Gastroesophageal sphincter (tissue), 4 donors: ENCODE data around the gene ERN2. TPM values are rescaled to one million over a fixed set of nuclear protein-coding genes. Genes with fewer than 3 reads are reported as not detected.

Experiments used
- ATAC-seq: fragments of 150-250 bp; one replicate; pipeline ENCODE4 v1.9.1; 2016; ENCODE audit warnings: mild to moderate bottlenecking, moderate library complexity
- H3K27ac ChIP-seq, 4 donors: fragments of 200-600 bp; sonication (generic) in 3 of 4; 1 replicate in 3 of 4; 2 replicates in 1 of 4; pipeline ENCODE4 v1.5.1; 2016 to 2019
- H3K27me3 ChIP-seq: fragments of 200-600 bp; sonication (generic); one replicate; pipeline ENCODE4 v1.5.1; 2019
- H3K36me3 ChIP-seq, 2 donors: fragments of 200-600 bp; sonication (generic); one replicate each; pipeline ENCODE4 v1.5.1; 2019; ENCODE audit warnings: control low read depth in 1 of 2
- H3K4me1 ChIP-seq, 3 donors: fragments of 200-600 bp; sonication (generic); 1 replicate in 2 of 3; 2 replicates in 1 of 3; pipeline ENCODE4 v1.5.1; 2016 to 2019; ENCODE audit warnings: control low read depth in 2 of 3
- H3K4me3 ChIP-seq, 2 donors: fragments of 200-600 bp; sonication (generic); one replicate each; pipeline ENCODE4 v1.5.1; 2019; ENCODE audit warnings: mild to moderate bottlenecking in 1 of 2, moderate library complexity in 1 of 2
- H3K9me3 ChIP-seq, 3 donors: fragments of 200-600 bp; sonication (generic); one replicate each; pipeline ENCODE4 v1.5.1; 2017 to 2019; ENCODE audit warnings: control low read depth in 2 of 3
- EP300 ChIP-seq: sonication (generic); formaldehyde crosslinking; IDR thresholded peaks from one replicate; pipeline ENCODE4 v1.6.1; 2017; ENCODE audit warnings: antibody characterized with exemption, mild to moderate bottlenecking
- POLR2A ChIP-seq, 2 donors: fragments of 450-650 bp; IDR thresholded peaks; one replicate each; pipeline ENCODE4 v1.6.1; 2017; ENCODE audit warnings: antibody characterized with exemption in 2 of 2, mild to moderate bottlenecking in 2 of 2, moderate library complexity in 1 of 2
- POLR2AphosphoS5 ChIP-seq: sonication (generic); formaldehyde crosslinking; IDR thresholded peaks from one replicate; pipeline ENCODE4 v1.6.1; 2017; ENCODE audit warnings: antibody characterized with exemption
- WGBS, 2 donors: methylation state at CpG; one replicate each; pipeline ENCODE4 v1.1.5; 2018; ENCODE audit warnings: low coverage in 1 of 2; 5-methylcytosine and 5-hydroxymethylcytosine counted together
- total RNA-seq, 4 donors: library from RNA; depleted of rRNA; stranded (reverse); fragments of >200 nt; gene quantifications; one replicate each; pipeline ENCODE4 v1.1.0, GENCODE V29; 2016
- TF ChIP-seq, protein P1 (sequence below), 4 experiments: fragments of 200-600 bp in 2 of 4; fragments of 450-650 bp in 2 of 4; sonication (generic) in 1 of 4; IDR thresholded peaks; one replicate each; pipeline ENCODE4 v1.5.1; 2017 to 2019; ENCODE audit warnings: antibody characterized with exemption in 4 of 4, mild to moderate bottlenecking in 2 of 4, moderate library complexity in 2 of 4

ERN2 gene
- total RNA-seq, 4 donors from 2014 or later, result 2.3 TPM; not detected in 3

DNA sequence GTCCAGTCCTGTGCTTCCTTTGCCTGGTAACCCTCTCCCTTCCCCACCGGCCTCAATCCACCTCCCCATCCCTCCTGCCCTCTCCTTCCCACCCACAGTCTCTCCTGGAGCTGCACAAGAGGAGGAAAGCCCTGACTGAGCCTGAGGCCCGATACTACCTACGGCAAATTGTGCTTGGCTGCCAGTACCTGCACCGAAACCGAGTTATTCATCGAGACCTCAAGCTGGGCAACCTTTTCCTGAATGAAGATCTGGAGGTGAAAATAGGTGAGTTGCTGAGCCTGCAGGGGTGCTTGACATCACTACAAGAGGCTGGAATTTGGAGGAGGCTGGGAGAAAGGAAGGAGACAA lies 33.1 kb downstream of the ERN2 start:
- no peak for ATAC-seq
- Histone ChIP-seq H3K27me3 (no peaks in the 10 kb centered on the region), H3K27ac (no peak overlapping the region), H3K36me3 (peaks cover 0 to 51% of the 10 kb centered on the region in 2 donors), H3K4me3 (no peak overlapping the region), H3K4me1 (peaks cover 0 to 22% (median 8%) of the 10 kb centered on the region in 3 donors), H3K9me3 (no peaks in the 10 kb centered on the region)
- TF ChIP-seq, protein P1, sequence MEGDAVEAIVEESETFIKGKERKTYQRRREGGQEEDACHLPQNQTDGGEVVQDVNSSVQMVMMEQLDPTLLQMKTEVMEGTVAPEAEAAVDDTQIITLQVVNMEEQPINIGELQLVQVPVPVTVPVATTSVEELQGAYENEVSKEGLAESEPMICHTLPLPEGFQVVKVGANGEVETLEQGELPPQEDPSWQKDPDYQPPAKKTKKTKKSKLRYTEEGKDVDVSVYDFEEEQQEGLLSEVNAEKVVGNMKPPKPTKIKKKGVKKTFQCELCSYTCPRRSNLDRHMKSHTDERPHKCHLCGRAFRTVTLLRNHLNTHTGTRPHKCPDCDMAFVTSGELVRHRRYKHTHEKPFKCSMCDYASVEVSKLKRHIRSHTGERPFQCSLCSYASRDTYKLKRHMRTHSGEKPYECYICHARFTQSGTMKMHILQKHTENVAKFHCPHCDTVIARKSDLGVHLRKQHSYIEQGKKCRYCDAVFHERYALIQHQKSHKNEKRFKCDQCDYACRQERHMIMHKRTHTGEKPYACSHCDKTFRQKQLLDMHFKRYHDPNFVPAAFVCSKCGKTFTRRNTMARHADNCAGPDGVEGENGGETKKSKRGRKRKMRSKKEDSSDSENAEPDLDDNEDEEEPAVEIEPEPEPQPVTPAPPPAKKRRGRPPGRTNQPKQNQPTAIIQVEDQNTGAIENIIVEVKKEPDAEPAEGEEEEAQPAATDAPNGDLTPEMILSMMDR (IDR thresholded peaks at IDR 0.05), result no peak
- TF ChIP-seq POLR2A (IDR thresholded peaks at IDR 0.05), result no peak
- WGBS, 2 donors, result 17 to 49% methylated on average over 2 to 6 of the region's 6 CpGs

GRCh38 chr16:23679274-23679985 lies 33.6 kb downstream of the ERN2 start:
- peaks cover 0 to 22% (median 8%) of the 10 kb centered on the region in 3 donors for H3K4me1 ChIP-seq
- H3K36me3 ChIP-seq, result peaks cover 0 to 48% of the 10 kb centered on the region in 2 donors
- no peaks in the 10 kb centered on the region for H3K27me3 ChIP-seq
- H3K27ac ChIP-seq, result no peak overlapping the region
- WGBS, 2 donors, result 0 to 9% methylated on average over 6 to 8 of the region's 24 CpGs
- peak overlapping the region in 1 of 2 donors; percentile 56 for H3K4me3 ChIP-seq
- TF ChIP-seq POLR2AphosphoS5, result no peak
- no peak for TF ChIP-seq EP300
- TF ChIP-seq, protein P1 (IDR thresholded peaks at IDR 0.05), result no peak
- no peak for TF ChIP-seq POLR2A (IDR thresholded peaks at IDR 0.05)
- no peaks in the 10 kb centered on the region for H3K9me3 ChIP-seq
- ATAC-seq, result no peak

GRCh38 chr16:23678430-23679273 lies 34.4 kb downstream of the ERN2 start, which contains the start of gene PLK1:
Gene PLK1, plus strand, starts transcription at chr16:23678889. Its CDS starts 44 bp downstream, at chr16:23678933.
- H3K36me3 ChIP-seq, result peaks cover 0 to 46% of the 10 kb centered on the region in 2 donors
- ATAC-seq, result peak; percentile 81
- H3K4me3 ChIP-seq, result peak within 1 kb of the TSS; percentile 35 to 56
- H3K4me1 ChIP-seq, result peaks cover 0 to 22% (median 8%) of the 10 kb centered on the region in 3 donors
- H3K27ac ChIP-seq, result peak within 1 kb of the TSS in 1 of 4 donors; percentile 37
- TF ChIP-seq, protein P1 (IDR thresholded peaks at IDR 0.05), result peak in 1 of 4 experiments; percentile 43
- no peak for TF ChIP-seq POLR2AphosphoS5
- no peak for TF ChIP-seq EP300
- peak in 1 of 2 donors; percentile 1 for TF ChIP-seq POLR2A (IDR thresholded peaks at IDR 0.05)
- H3K9me3 ChIP-seq, result no peaks in the 10 kb centered on the region
- H3K27me3 ChIP-seq, result no peaks in the 10 kb centered on the region
- 0 to 4% methylated on average over 1 to 8 of the region's 75 CpGs for WGBS, 2 donors

GRCh38 chr16:23676924-23677480 lies 36.0 kb downstream of the ERN2 start:
- ATAC-seq, result no peak
- whole genome bisulfite sequencing, 2 donors, result 100% methylated on average over 2 of the region's 2 CpGs; no CpG with 5 or more reads in 1 of the 2 donors
- H3K27ac ChIP-seq, result no peak overlapping the region
- H3K4me1 ChIP-seq, result peaks cover 0 to 22% (median 8%) of the 10 kb centered on the region in 3 donors
- TF ChIP-seq, protein P1 (IDR thresholded peaks at IDR 0.05), result no peak
- no peak for TF ChIP-seq POLR2A (IDR thresholded peaks at IDR 0.05)
- no peak for TF ChIP-seq EP300
- TF ChIP-seq POLR2AphosphoS5, result no peak
- H3K27me3 ChIP-seq, result no peaks in the 10 kb centered on the region
- H3K36me3 ChIP-seq, result peaks cover 0 to 43% of the 10 kb centered on the region in 2 donors
- no peak overlapping the region for H3K4me3 ChIP-seq
- no peaks in the 10 kb centered on the region for H3K9me3 ChIP-seq
